HEK293 (cell line): ENCODE results near the gene GMPPA.

Experiments
- BCL11A ChIP-seq: fragments of 450-650 bp; formaldehyde crosslinking; IDR thresholded peaks from 2 replicates; pipeline ENCODE4 v1.5.1; 2016; ENCODE audit warnings: low read depth, missing biosample characterization, missing genetic modification characterization
- BCL11B ChIP-seq: fragments of 450-650 bp; formaldehyde crosslinking; IDR thresholded peaks from 2 replicates; pipeline ENCODE4 v1.5.1; 2016; ENCODE audit warnings: low read depth, missing biosample characterization, missing genetic modification characterization
- GLI2 ChIP-seq: fragments of 450-650 bp; formaldehyde crosslinking; IDR thresholded peaks from 2 replicates; pipeline ENCODE4; 2017; ENCODE audit warnings: missing biosample characterization, missing genetic modification characterization, low read depth, borderline replicate concordance
- IKZF3 ChIP-seq: fragments of 450-650 bp; IDR thresholded peaks from 2 replicates; pipeline ENCODE4 v1.5.0; 2018; ENCODE audit warnings: missing biosample characterization, mild to moderate bottlenecking, missing genetic modification characterization, moderate library complexity
- KLF10 ChIP-seq: fragments of 450-650 bp; IDR thresholded peaks from 2 replicates; pipeline ENCODE4 v1.5.1; 2018; ENCODE audit warnings: missing biosample characterization, mild to moderate bottlenecking, missing genetic modification characterization
- KLF9 ChIP-seq: fragments of 450-650 bp; formaldehyde crosslinking; IDR thresholded peaks from 2 replicates; pipeline ENCODE4 v1.5.1; 2016; ENCODE audit warnings: missing biosample characterization, missing genetic modification characterization, low read depth
- MYNN ChIP-seq: fragments of 450-650 bp; formaldehyde crosslinking; IDR thresholded peaks from 2 replicates; pipeline ENCODE4 v1.5.1; 2016; ENCODE audit warnings: missing biosample characterization, missing genetic modification characterization, borderline replicate concordance
- SETDB1 ChIP-seq: IDR thresholded peaks from one replicate; pipeline ENCODE4 v1.6.1; 2017; ENCODE audit warnings: mild to moderate bottlenecking, low read length, moderate library complexity, mixed read lengths; ENCODE audit not compliant: insufficient read length
- SP2 ChIP-seq: fragments of 450-650 bp; formaldehyde crosslinking; IDR thresholded peaks from 2 replicates; pipeline ENCODE4 v1.5.1; 2016; ENCODE audit warnings: missing biosample characterization, missing genetic modification characterization
- SP7 ChIP-seq: fragments of 450-650 bp; formaldehyde crosslinking; IDR thresholded peaks from 2 replicates; pipeline ENCODE4 v1.5.1; 2016; ENCODE audit warnings: missing biosample characterization, missing genetic modification characterization
- TRIM28 ChIP-seq: IDR thresholded peaks from 2 replicates; pipeline ENCODE4 v1.6.1; 2011; ENCODE audit warnings: low read length, control low read depth, borderline replicate concordance
- ZBTB17 ChIP-seq: fragments of 450-650 bp; formaldehyde crosslinking; IDR thresholded peaks from 2 replicates; pipeline ENCODE4 v1.5.1; 2016; ENCODE audit warnings: missing biosample characterization, missing genetic modification characterization
- ZBTB21 ChIP-seq: fragments of 450-650 bp; formaldehyde crosslinking; IDR thresholded peaks from 2 replicates; pipeline ENCODE4 v1.5.1; 2017; ENCODE audit warnings: missing biosample characterization, missing genetic modification characterization
- ZNF10 ChIP-seq: fragments of 450-650 bp; formaldehyde crosslinking; IDR thresholded peaks from 2 replicates; pipeline ENCODE4 v1.5.1; 2017; ENCODE audit warnings: missing biosample characterization, missing genetic modification characterization
- ZNF175 ChIP-seq: fragments of 450-650 bp; formaldehyde crosslinking; IDR thresholded peaks from 2 replicates; pipeline ENCODE4 v1.5.1; 2016; ENCODE audit warnings: missing biosample characterization, missing genetic modification characterization
- ZNF221 ChIP-seq: fragments of 450-650 bp; formaldehyde crosslinking; IDR thresholded peaks from 2 replicates; pipeline ENCODE4 v1.5.1; 2017; ENCODE audit warnings: missing biosample characterization, missing genetic modification characterization, borderline replicate concordance
- ZNF24 ChIP-seq: fragments of 450-650 bp; formaldehyde crosslinking; IDR thresholded peaks from 2 replicates; pipeline ENCODE4 v1.5.1; 2016; ENCODE audit warnings: missing biosample characterization, missing genetic modification characterization
- ZNF366 ChIP-seq: fragments of 450-650 bp; formaldehyde crosslinking; conservative IDR thresholded peaks from 2 replicates; pipeline ENCODE4 v1.5.1; 2016; ENCODE audit warnings: missing biosample characterization, missing genetic modification characterization
- ZNF48 ChIP-seq: fragments of 450-650 bp; formaldehyde crosslinking; IDR thresholded peaks from 2 replicates; pipeline ENCODE4 v1.5.1; 2016; ENCODE audit warnings: missing biosample characterization, missing genetic modification characterization
- ZNF629 ChIP-seq: fragments of 450-650 bp; formaldehyde crosslinking; IDR thresholded peaks from 2 replicates; pipeline ENCODE4 v1.5.1; 2017; ENCODE audit warnings: missing biosample characterization, missing genetic modification characterization
- ZNF660 ChIP-seq: fragments of 450-650 bp; IDR thresholded peaks from 2 replicates; pipeline ENCODE4 v1.5.1; 2018; ENCODE audit warnings: missing biosample characterization, mild to moderate bottlenecking, missing genetic modification characterization
- ZNF785 ChIP-seq: fragments of 450-650 bp; formaldehyde crosslinking; IDR thresholded peaks from 2 replicates; pipeline ENCODE4 v1.5.1; 2016; ENCODE audit warnings: missing biosample characterization, missing genetic modification characterization
- ZNF837 ChIP-seq: fragments of 450-650 bp; formaldehyde crosslinking; IDR thresholded peaks from 2 replicates; pipeline ENCODE4 v1.5.1; 2016; ENCODE audit warnings: missing biosample characterization, missing genetic modification characterization
- TF ChIP-seq, protein P1 (sequence below): fragments of 450-650 bp; formaldehyde crosslinking; IDR thresholded peaks from 2 replicates; pipeline ENCODE4 v1.5.0; 2017; ENCODE audit warnings: missing biosample characterization, missing genetic modification characterization, borderline replicate concordance
- TF ChIP-seq, protein P2 (sequence below): fragments of 450-650 bp; formaldehyde crosslinking; conservative IDR thresholded peaks from 2 replicates; pipeline ENCODE4 v1.5.1; 2016; ENCODE audit warnings: low read depth, missing biosample characterization, missing genetic modification characterization
- TF ChIP-seq, protein P3 (sequence below): fragments of 450-650 bp; formaldehyde crosslinking; IDR thresholded peaks from 2 replicates; pipeline ENCODE4 v1.5.1; 2016; ENCODE audit warnings: missing biosample characterization, missing genetic modification characterization
- TF ChIP-seq, protein P4 (sequence below): fragments of 450-650 bp; formaldehyde crosslinking; IDR thresholded peaks from 2 replicates; pipeline ENCODE4 v1.5.1; 2016; ENCODE audit warnings: missing biosample characterization, missing genetic modification characterization
- TF ChIP-seq, protein P5 (sequence below): fragments of 450-650 bp; formaldehyde crosslinking; IDR thresholded peaks from 2 replicates; pipeline ENCODE4 v1.5.1; 2016; ENCODE audit warnings: missing biosample characterization, missing genetic modification characterization

Gene GMPPA

DNA sequence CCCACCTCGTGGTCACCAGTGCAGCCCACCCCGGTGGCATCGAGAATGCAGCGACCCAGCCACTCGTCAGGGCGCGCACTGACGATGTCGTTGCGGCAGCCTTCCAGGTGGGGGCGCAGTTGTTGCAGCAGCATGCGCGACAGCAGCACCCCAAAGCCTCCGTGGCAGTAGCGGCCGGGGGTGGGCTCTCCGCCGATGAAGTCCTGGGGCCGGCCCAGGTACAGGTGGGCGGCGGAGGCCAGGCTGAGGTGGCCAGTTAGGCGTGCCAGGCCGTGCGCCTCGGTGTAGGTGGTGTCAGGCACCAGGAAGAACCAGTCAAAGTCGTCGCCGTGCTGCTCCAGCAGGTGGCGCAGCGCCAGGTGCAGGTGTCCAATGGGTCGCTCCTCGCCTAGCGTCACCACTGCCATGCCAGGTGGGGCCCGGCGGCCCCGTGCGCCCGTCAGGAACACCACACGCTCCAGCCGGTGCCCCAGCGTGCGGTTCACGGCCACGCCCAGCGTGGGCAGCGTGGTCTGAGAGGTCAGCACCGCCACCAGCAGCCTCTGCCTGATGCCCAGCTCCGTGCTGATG is 43.0 kb downstream of the GMPPA start (continued):
- TF ChIP-seq, protein P1, sequence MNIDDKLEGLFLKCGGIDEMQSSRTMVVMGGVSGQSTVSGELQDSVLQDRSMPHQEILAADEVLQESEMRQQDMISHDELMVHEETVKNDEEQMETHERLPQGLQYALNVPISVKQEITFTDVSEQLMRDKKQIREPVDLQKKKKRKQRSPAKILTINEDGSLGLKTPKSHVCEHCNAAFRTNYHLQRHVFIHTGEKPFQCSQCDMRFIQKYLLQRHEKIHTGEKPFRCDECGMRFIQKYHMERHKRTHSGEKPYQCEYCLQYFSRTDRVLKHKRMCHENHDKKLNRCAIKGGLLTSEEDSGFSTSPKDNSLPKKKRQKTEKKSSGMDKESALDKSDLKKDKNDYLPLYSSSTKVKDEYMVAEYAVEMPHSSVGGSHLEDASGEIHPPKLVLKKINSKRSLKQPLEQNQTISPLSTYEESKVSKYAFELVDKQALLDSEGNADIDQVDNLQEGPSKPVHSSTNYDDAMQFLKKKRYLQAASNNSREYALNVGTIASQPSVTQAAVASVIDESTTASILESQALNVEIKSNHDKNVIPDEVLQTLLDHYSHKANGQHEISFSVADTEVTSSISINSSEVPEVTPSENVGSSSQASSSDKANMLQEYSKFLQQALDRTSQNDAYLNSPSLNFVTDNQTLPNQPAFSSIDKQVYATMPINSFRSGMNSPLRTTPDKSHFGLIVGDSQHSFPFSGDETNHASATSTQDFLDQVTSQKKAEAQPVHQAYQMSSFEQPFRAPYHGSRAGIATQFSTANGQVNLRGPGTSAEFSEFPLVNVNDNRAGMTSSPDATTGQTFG (tag by site-specific recombination), result no peak
- TF ChIP-seq ZNF660, result no peak
- TF ChIP-seq, protein P2, sequence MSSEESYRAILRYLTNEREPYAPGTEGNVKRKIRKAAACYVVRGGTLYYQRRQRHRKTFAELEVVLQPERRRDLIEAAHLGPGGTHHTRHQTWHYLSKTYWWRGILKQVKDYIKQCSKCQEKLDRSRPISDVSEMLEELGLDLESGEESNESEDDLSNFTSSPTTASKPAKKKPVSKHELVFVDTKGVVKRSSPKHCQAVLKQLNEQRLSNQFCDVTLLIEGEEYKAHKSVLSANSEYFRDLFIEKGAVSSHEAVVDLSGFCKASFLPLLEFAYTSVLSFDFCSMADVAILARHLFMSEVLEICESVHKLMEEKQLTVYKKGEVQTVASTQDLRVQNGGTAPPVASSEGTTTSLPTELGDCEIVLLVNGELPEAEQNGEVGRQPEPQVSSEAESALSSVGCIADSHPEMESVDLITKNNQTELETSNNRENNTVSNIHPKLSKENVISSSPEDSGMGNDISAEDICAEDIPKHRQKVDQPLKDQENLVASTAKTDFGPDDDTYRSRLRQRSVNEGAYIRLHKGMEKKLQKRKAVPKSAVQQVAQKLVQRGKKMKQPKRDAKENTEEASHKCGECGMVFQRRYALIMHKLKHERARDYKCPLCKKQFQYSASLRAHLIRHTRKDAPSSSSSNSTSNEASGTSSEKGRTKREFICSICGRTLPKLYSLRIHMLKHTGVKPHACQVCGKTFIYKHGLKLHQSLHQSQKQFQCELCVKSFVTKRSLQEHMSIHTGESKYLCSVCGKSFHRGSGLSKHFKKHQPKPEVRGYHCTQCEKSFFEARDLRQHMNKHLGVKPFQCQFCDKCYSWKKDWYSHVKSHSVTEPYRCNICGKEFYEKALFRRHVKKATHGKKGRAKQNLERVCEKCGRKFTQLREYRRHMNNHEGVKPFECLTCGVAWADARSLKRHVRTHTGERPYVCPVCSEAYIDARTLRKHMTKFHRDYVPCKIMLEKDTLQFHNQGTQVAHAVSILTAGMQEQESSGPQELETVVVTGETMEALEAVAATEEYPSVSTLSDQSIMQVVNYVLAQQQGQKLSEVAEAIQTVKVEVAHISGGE (tag by site-specific recombination), result no peak
- TF ChIP-seq ZNF837 (tag by site-specific recombination), result no peak
- TF ChIP-seq ZNF175 (tag by site-specific recombination), result no peak
- no peak for TF ChIP-seq ZNF221 (tag by site-specific recombination)
- TF ChIP-seq ZNF785 (tag by site-specific recombination), result no peak
- peak; percentile 63 for TF ChIP-seq SP2 (tag by site-specific recombination)
- no peak for TF ChIP-seq ZNF366 (tag by site-specific recombination)
- peak; percentile 51; the same call in 1 of the 2 replicates for TF ChIP-seq KLF9 (tag by site-specific recombination)
- TF ChIP-seq TRIM28, result no peak
- TF ChIP-seq, protein P3, sequence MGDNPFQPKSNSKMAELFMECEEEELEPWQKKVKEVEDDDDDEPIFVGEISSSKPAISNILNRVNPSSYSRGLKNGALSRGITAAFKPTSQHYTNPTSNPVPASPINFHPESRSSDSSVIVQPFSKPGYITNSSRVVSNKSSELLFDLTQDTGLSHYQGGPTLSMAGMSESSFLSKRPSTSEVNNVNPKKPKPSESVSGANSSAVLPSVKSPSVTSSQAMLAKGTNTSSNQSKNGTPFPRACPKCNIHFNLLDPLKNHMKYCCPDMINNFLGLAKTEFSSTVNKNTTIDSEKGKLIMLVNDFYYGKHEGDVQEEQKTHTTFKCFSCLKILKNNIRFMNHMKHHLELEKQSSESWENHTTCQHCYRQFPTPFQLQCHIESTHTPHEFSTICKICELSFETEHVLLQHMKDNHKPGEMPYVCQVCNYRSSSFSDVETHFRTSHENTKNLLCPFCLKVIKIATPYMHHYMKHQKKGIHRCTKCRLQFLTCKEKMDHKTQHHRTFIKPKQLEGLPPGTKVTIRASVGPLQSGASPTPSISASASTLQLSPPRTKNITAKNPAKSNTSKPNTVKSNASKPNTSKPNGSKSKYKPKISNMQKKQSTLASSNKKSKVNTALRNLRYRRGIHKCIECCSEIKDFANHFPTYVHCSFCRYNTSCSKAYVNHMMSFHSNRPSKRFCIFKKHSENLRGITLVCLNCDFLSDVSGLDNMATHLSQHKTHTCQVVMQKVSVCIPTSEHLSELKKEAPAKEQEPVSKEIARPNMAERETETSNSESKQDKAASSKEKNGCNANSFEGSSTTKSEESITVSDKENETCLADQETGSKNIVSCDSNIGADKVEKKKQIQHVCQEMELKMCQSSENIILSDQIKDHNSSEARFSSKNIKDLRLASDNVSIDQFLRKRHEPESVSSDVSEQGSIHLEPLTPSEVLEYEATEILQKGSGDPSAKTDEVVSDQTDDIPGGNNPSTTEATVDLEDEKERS (tag by site-specific recombination), result no peak
- no peak for TF ChIP-seq SETDB1
- no peak for TF ChIP-seq MYNN (tag by site-specific recombination)
- TF ChIP-seq, protein P4, sequence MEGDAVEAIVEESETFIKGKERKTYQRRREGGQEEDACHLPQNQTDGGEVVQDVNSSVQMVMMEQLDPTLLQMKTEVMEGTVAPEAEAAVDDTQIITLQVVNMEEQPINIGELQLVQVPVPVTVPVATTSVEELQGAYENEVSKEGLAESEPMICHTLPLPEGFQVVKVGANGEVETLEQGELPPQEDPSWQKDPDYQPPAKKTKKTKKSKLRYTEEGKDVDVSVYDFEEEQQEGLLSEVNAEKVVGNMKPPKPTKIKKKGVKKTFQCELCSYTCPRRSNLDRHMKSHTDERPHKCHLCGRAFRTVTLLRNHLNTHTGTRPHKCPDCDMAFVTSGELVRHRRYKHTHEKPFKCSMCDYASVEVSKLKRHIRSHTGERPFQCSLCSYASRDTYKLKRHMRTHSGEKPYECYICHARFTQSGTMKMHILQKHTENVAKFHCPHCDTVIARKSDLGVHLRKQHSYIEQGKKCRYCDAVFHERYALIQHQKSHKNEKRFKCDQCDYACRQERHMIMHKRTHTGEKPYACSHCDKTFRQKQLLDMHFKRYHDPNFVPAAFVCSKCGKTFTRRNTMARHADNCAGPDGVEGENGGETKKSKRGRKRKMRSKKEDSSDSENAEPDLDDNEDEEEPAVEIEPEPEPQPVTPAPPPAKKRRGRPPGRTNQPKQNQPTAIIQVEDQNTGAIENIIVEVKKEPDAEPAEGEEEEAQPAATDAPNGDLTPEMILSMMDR (tag by site-specific recombination), result peak; percentile 100
- no peak for TF ChIP-seq ZNF48 (tag by site-specific recombination)
- TF ChIP-seq SP7 (tag by site-specific recombination), result peak; percentile 78
- no peak for TF ChIP-seq ZBTB21 (tag by site-specific recombination)
- TF ChIP-seq ZNF10 (tag by site-specific recombination), result no peak
- TF ChIP-seq ZNF24 (tag by site-specific recombination), result 0 out of 2 replicates have a peak, but pooled peaks have one; percentile 50
- TF ChIP-seq GLI2 (tag by site-specific recombination), result no peak
- TF ChIP-seq ZNF629 (tag by site-specific recombination), result peak; percentile 71
- TF ChIP-seq, protein P5, sequence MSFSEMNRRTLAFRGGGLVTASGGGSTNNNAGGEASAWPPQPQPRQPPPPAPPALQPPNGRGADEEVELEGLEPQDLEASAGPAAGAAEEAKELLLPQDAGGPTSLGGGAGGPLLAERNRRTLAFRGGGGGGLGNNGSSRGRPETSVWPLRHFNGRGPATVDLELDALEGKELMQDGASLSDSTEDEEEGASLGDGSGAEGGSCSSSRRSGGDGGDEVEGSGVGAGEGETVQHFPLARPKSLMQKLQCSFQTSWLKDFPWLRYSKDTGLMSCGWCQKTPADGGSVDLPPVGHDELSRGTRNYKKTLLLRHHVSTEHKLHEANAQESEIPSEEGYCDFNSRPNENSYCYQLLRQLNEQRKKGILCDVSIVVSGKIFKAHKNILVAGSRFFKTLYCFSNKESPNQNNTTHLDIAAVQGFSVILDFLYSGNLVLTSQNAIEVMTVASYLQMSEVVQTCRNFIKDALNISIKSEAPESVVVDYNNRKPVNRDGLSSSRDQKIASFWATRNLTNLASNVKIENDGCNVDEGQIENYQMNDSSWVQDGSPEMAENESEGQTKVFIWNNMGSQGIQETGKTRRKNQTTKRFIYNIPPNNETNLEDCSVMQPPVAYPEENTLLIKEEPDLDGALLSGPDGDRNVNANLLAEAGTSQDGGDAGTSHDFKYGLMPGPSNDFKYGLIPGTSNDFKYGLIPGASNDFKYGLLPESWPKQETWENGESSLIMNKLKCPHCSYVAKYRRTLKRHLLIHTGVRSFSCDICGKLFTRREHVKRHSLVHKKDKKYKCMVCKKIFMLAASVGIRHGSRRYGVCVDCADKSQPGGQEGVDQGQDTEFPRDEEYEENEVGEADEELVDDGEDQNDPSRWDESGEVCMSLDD, result peak; percentile 96
- TF ChIP-seq IKZF3 (tag by site-specific recombination), result no peak
- no peak for TF ChIP-seq KLF10 (tag by site-specific recombination)
- peak; percentile 56; the same call in 1 of the 2 replicates for TF ChIP-seq BCL11B (tag by site-specific recombination)
- peak; percentile 82 for TF ChIP-seq ZBTB17 (tag by site-specific recombination)
- no peak for TF ChIP-seq BCL11A
